ENCODE measurements around the gene TFF2. TPM values are rescaled to one million over a fixed set of nuclear protein-coding genes. Genes with fewer than 3 reads are reported as not detected.

The TFF2 gene
- polyA plus RNA-seq, 1 of the 3 experiments (the other 2 are of a cell fraction) = not detected

DNA sequence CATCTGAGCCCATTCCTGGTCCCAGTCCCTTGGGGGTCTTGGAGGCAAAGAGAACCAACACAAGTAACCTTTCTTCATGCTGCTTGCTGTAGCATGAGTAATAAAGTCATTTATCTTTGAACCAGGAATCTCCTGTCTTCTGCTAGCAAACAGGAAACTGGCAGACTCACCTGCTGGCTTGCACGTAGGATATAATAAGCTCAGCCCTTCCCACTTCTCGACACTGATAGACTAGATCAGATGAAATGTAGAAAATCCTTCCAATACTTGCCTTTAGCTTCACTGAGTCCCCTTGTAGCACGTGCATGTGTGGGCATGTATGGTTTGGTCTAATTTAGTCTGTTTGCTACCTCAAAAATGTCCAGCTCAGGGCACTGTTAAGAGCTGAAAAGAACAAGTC lies 6.5 kb upstream of the TFF2 start (continued):
- TF ChIP-seq, protein P1, sequence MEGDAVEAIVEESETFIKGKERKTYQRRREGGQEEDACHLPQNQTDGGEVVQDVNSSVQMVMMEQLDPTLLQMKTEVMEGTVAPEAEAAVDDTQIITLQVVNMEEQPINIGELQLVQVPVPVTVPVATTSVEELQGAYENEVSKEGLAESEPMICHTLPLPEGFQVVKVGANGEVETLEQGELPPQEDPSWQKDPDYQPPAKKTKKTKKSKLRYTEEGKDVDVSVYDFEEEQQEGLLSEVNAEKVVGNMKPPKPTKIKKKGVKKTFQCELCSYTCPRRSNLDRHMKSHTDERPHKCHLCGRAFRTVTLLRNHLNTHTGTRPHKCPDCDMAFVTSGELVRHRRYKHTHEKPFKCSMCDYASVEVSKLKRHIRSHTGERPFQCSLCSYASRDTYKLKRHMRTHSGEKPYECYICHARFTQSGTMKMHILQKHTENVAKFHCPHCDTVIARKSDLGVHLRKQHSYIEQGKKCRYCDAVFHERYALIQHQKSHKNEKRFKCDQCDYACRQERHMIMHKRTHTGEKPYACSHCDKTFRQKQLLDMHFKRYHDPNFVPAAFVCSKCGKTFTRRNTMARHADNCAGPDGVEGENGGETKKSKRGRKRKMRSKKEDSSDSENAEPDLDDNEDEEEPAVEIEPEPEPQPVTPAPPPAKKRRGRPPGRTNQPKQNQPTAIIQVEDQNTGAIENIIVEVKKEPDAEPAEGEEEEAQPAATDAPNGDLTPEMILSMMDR (IDR thresholded peaks at IDR 0.05) = no peak
- TF ChIP-seq GATA2 (CRISPR knock-in tag; IDR thresholded peaks at IDR 0.05) (no peak), MXI1 (IDR thresholded peaks at IDR 0.05; ENCODE audit: low read depth, low read length) (no peak), FOSL2 (IDR thresholded peaks at IDR 0.05; ENCODE audit: borderline replicate concordance, low read depth) (no peak), RCOR1 (IDR thresholded peaks at IDR 0.05; ENCODE audit: low read length) (no peak), TEAD4 (IDR thresholded peaks at IDR 0.05; ENCODE audit: borderline replicate concordance, insufficient read depth) (no peak)

DNA sequence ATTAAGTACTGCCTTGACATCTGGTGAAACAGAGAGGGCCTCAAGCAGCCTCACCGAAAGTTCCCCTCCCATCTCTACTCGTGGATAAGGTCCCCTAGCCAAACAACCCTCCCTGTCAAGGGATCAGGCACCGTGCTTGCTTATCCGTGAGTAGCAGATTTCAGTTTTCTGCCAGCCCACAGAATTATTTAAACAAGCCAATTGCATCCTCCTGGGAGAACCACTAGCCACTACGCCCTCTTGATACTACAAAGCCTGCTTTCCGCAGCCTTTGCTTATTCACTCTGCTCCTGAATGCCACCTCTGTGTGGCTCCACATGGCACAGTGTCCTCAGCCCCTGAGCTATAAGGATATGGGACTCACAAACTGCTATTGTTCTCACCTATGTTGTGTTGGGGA lies 5.9 kb upstream of the TFF2 start:
- POLR2A ChIA-PET = no interaction called here
- TF ChIP-seq, protein P2, sequence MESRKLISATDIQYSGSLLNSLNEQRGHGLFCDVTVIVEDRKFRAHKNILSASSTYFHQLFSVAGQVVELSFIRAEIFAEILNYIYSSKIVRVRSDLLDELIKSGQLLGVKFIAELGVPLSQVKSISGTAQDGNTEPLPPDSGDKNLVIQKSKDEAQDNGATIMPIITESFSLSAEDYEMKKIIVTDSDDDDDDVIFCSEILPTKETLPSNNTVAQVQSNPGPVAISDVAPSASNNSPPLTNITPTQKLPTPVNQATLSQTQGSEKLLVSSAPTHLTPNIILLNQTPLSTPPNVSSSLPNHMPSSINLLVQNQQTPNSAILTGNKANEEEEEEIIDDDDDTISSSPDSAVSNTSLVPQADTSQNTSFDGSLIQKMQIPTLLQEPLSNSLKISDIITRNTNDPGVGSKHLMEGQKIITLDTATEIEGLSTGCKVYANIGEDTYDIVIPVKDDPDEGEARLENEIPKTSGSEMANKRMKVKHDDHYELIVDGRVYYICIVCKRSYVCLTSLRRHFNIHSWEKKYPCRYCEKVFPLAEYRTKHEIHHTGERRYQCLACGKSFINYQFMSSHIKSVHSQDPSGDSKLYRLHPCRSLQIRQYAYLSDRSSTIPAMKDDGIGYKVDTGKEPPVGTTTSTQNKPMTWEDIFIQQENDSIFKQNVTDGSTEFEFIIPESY (IDR thresholded peaks at IDR 0.05; ENCODE audit: borderline replicate concordance, low read depth) = no peak
- TF ChIP-seq FOXM1 (IDR thresholded peaks at IDR 0.05; ENCODE audit: low read depth) (no peak), CHD2 (IDR thresholded peaks at IDR 0.05; ENCODE audit: low read length, partially characterized antibody) (no peak), TCF12 (IDR thresholded peaks at IDR 0.05) (no peak), JUND (IDR thresholded peaks at IDR 0.05) (no peak), TEAD4 (IDR thresholded peaks at IDR 0.05; ENCODE audit: borderline replicate concordance, insufficient read depth) (no peak), GABPA (IDR thresholded peaks at IDR 0.05; ENCODE audit: low read depth) (no peak), RCOR1 (IDR thresholded peaks at IDR 0.05; ENCODE audit: low read length) (no peak), RFX5 (IDR thresholded peaks at IDR 0.05; ENCODE audit: low read length) (no peak), EP300 (IDR thresholded peaks at IDR 0.05; ENCODE audit: borderline replicate concordance in 1 of 2, low read depth in 1 of 2, low read length in 1 of 2) (no peak), MXI1 (IDR thresholded peaks at IDR 0.05; ENCODE audit: low read depth, low read length) (no peak), RAD21 (IDR thresholded peaks at IDR 0.05; ENCODE audit: low read length) (no peak), FOXJ3 (CRISPR knock-in tag; IDR thresholded peaks at IDR 0.05) (no peak), TAF1 (IDR thresholded peaks at IDR 0.05; ENCODE audit: borderline replicate concordance, low read depth, low read length) (no peak), ELF1 (IDR thresholded peaks at IDR 0.05) (no peak), NRF1 (IDR thresholded peaks at IDR 0.05; ENCODE audit: low read depth, low read length) (no peak)
- TF ChIP-seq, protein P3, sequence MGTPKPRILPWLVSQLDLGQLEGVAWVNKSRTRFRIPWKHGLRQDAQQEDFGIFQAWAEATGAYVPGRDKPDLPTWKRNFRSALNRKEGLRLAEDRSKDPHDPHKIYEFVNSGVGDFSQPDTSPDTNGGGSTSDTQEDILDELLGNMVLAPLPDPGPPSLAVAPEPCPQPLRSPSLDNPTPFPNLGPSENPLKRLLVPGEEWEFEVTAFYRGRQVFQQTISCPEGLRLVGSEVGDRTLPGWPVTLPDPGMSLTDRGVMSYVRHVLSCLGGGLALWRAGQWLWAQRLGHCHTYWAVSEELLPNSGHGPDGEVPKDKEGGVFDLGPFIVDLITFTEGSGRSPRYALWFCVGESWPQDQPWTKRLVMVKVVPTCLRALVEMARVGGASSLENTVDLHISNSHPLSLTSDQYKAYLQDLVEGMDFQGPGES (IDR thresholded peaks at IDR 0.05; ENCODE audit: low read depth, low read length) = no peak
- TF ChIP-seq, protein P4, sequence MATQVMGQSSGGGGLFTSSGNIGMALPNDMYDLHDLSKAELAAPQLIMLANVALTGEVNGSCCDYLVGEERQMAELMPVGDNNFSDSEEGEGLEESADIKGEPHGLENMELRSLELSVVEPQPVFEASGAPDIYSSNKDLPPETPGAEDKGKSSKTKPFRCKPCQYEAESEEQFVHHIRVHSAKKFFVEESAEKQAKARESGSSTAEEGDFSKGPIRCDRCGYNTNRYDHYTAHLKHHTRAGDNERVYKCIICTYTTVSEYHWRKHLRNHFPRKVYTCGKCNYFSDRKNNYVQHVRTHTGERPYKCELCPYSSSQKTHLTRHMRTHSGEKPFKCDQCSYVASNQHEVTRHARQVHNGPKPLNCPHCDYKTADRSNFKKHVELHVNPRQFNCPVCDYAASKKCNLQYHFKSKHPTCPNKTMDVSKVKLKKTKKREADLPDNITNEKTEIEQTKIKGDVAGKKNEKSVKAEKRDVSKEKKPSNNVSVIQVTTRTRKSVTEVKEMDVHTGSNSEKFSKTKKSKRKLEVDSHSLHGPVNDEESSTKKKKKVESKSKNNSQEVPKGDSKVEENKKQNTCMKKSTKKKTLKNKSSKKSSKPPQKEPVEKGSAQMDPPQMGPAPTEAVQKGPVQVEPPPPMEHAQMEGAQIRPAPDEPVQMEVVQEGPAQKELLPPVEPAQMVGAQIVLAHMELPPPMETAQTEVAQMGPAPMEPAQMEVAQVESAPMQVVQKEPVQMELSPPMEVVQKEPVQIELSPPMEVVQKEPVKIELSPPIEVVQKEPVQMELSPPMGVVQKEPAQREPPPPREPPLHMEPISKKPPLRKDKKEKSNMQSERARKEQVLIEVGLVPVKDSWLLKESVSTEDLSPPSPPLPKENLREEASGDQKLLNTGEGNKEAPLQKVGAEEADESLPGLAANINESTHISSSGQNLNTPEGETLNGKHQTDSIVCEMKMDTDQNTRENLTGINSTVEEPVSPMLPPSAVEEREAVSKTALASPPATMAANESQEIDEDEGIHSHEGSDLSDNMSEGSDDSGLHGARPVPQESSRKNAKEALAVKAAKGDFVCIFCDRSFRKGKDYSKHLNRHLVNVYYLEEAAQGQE (IDR thresholded peaks at IDR 0.05; ENCODE audit: low read depth, low read length) = no peak
- H3K4me2 ChIP-seq = no peak overlapping the region

More for the DNA sequence above, 5.9 kb upstream of the TFF2 start:
- no peak for DNase-seq
- no peaks in the 10 kb centered on the region for H4K20me1 ChIP-seq (ENCODE audit: insufficient read depth)
- no peaks in the 10 kb centered on the region for H3K4me1 ChIP-seq (ENCODE audit: control insufficient read depth in 1 of 2, insufficient read depth in 2 of 2, low read depth in 1 of 2, low read length in 1 of 2)
- H3K27ac ChIP-seq (ENCODE audit: low read depth in 2 of 2, low read length in 1 of 2) = no peak overlapping the region
- no peaks in the 10 kb centered on the region for H3K27me3 ChIP-seq (ENCODE audit: insufficient read depth)
- no peaks in the 10 kb centered on the region; the same call in 1 of the 2 replicates for H3K9me3 ChIP-seq
- CTCF ChIA-PET = no interaction called here
- no peak overlapping the region for H3K9ac ChIP-seq
- no peaks in the 10 kb centered on the region for H3K9me2 ChIP-seq
- H3K36me3 ChIP-seq (replicated peaks in 1 of 2; ENCODE audit: control insufficient read depth in 1 of 2, insufficient read depth in 2 of 2, low read length in 1 of 2) = no peaks in the 10 kb centered on the region
- no peaks in the 10 kb centered on the region for H3K79me2 ChIP-seq (ENCODE audit: insufficient read depth)
- H2AFZ ChIP-seq (ENCODE audit: low read depth) = no peak overlapping the region
- no peak overlapping the region for H3K4me3 ChIP-seq (ENCODE audit: low read depth in 2 of 2, low read length in 1 of 2)
- 14% methylated on average over 6 of the region's 6 CpGs for WGBS (ENCODE audit: low lambda C conversion rate)
- H3F3A ChIP-seq (replicated peaks; ENCODE audit: insufficient read depth) = no peaks in the 10 kb centered on the region

Data from SK-N-SH (cell line).